Stomach (tissue), 4 donors: ENCODE data around the gene CEP41.
"Not testable (repeated sequence)": the region's sequence is repeated elsewhere in the genome, so short reads cannot be mapped to it uniquely, and the experiment has no call there.

Experiments used
- CTCF ChIP-seq, 7 experiments: fragments of 450-650 bp in 4 of 7; fragments of 200-600 bp in 3 of 7; sonication (generic) in 3 of 7; IDR thresholded peaks; one replicate each; pipeline ENCODE4 v1.5.1; 2016 to 2019; ENCODE audit warnings: antibody characterized with exemption in 7 of 7, control low read depth in 2 of 7, mild to moderate bottlenecking in 1 of 7
- EP300 ChIP-seq: sonication (generic); formaldehyde crosslinking; IDR thresholded peaks from one replicate; pipeline ENCODE4 v1.6.1; 2017; ENCODE audit warnings: antibody characterized with exemption
- POLR2A ChIP-seq, 4 donors: fragments of 450-650 bp; IDR thresholded peaks; one replicate each; pipeline ENCODE4 v1.6.1; 2016; ENCODE audit warnings: antibody characterized with exemption in 4 of 4, control low read depth in 2 of 4, mild to moderate bottlenecking in 1 of 4, moderate library complexity in 1 of 4
- POLR2AphosphoS5 ChIP-seq, 3 donors: sonication (generic); formaldehyde crosslinking; IDR thresholded peaks; one replicate each; pipeline ENCODE4 v1.6.1; 2016; ENCODE audit warnings: antibody characterized with exemption in 3 of 3

GRCh38 chr7:130376461-130376860 lies 64.4 kb downstream of the CEP41 start:
- TF ChIP-seq CTCF (IDR thresholded peaks at IDR 0.05); POLR2A (IDR thresholded peaks at IDR 0.05); EP300; POLR2AphosphoS5 (IDR thresholded peaks at IDR 0.05): not testable (repeated sequence)
